AG09319 (cell line): Measurements from ENCODE around the gene OR1A2.
"Not testable (repeated sequence)": the region's sequence is repeated elsewhere in the genome, so short reads cannot be mapped to it uniquely, and the experiment has no call there.

Experiments
- DNase-seq: peaks from one replicate; pipeline ENCODE4 v3.0.0-alpha.2; 2010; ENCODE audit warnings: low read depth; ENCODE audit errors: extremely low read depth
- TF ChIP-seq, protein P1 (sequence below): IDR thresholded peaks from 2 replicates; pipeline ENCODE4 v1.5.1; 2011; ENCODE audit warnings: low read depth, mild to moderate bottlenecking, inconsistent platforms, low read length, moderate library complexity

The OR1A2 gene

GRCh38 chr17:3213587-3213986 lies 16.3 kb downstream of the OR1A2 start:
- TF ChIP-seq, protein P1, sequence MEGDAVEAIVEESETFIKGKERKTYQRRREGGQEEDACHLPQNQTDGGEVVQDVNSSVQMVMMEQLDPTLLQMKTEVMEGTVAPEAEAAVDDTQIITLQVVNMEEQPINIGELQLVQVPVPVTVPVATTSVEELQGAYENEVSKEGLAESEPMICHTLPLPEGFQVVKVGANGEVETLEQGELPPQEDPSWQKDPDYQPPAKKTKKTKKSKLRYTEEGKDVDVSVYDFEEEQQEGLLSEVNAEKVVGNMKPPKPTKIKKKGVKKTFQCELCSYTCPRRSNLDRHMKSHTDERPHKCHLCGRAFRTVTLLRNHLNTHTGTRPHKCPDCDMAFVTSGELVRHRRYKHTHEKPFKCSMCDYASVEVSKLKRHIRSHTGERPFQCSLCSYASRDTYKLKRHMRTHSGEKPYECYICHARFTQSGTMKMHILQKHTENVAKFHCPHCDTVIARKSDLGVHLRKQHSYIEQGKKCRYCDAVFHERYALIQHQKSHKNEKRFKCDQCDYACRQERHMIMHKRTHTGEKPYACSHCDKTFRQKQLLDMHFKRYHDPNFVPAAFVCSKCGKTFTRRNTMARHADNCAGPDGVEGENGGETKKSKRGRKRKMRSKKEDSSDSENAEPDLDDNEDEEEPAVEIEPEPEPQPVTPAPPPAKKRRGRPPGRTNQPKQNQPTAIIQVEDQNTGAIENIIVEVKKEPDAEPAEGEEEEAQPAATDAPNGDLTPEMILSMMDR = no peak
- DNase-seq = no peak

GRCh38 chr17:3219978-3220377 lies 22.7 kb downstream of the OR1A2 start:
- DNase-seq = not testable (repeated sequence)

DNA sequence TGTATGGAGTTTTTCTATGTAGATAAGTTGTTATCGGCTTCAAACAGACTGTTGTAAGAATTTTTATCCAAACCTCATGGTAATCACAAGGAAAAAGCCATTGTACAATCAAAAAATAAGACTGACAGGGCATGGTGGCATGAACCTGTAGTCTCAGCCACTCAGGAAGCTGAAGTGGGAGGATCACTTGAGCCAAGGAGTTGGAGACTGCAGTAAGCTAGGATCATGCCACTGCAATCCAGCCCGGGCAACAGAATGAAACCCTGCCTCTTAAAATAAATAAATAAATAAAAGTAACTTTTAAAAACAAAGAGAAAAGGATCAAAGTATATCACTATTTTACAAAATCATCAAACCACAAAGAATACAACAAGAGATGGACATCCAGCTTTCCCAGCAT lies 24.5 kb downstream of the OR1A2 start:
- TF ChIP-seq, protein P1 = no peak
- DNase-seq = no peak

GRCh38 chr17:3222505-3222904 lies 25.2 kb downstream of the OR1A2 start:
- TF ChIP-seq, protein P1 = no peak

DNA sequence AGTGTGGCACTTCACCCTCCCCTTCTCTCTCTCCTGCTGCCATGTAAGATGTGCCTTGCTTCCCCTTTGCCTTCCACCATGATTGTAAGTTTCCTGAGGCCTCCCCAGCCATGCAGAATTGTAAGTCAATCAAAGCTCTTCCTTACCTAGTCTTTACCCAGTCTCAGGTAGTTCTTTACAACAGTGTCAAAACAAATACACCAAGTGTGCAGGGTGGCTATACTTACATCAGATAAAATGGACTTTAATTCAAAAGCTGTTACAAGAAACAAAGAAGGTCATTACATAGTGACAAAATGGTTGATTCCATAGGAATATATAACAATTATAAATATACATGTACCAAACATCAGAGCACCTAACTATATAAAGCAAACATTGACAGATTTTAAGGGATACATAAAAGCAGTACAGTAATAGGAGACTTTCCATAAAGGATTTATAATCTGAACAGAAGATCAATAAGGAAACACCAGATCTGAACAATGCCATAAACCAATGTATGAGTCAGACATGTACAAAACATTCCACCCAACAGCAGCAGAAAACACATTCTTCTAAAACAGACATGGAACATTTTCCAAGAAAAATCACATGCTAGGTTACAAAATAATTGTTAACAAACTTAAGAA lies 27.5 kb downstream of the OR1A2 start:
- not testable (repeated sequence) for DNase-seq

More at GRCh38 chr17:3222505-3222904, 25.2 kb downstream of the OR1A2 start:
- DNase-seq = no peak

DNA sequence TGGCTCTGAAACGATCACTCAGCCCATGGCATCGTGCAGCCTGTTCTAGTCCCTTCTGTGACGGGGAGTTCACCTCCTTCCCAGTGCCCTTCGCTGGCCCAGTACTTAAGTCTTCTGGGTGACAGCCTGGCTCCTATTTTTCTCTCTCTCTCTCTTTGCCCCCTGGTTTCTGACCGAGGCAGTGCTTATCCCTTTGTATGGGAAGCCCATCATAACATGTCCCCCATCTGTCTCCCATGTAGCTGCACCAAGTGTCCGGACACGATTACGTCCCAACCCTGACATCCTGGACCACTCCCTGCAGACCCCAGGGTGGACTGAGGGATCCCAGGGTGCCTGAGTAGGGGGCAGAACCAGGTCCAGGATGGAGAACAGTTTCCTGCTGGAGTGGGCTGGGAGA lies 35.0 kb downstream of the OR1A2 start:
- not testable (repeated sequence) for DNase-seq

- not testable (repeated sequence) for DNase-seq
Observed at GRCh38 chr17:3238685-3239084, 41.4 kb downstream of the OR1A2 start.

GRCh38 chr17:3241044-3241443 lies 43.7 kb downstream of the OR1A2 start:
- not testable (repeated sequence) for DNase-seq

DNA sequence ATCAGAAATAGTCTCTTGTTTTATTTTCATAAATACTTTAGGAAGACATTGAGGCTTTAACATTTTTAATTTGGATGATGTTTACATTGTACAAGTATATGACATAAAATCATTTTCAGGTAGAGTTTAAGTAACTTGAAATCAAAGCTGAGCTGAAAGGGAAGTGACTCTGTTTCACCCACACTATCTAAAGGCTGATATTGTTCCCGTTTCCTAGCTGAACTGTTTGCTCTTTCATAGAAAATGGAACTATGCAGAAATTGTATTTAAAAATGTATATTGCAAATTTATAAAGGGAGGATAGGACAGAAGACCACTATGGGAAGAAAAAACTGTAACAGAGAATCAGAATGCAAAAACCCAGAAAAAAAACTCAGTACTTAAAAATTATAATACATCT lies 47.5 kb downstream of the OR1A2 start:
- not testable (repeated sequence) for DNase-seq
